CD4-positive, alpha-beta T cell (primary cell): ENCODE data around the gene EYA2. TPM values are rescaled to one million over a fixed set of nuclear protein-coding genes. Genes with fewer than 3 reads are reported as not detected.

Source experiments
- ATAC-seq: fragments of 200-7000 bp; cut with Tn5 transposase; one replicate; pipeline ENCODE4 v1.10.0; 2022; ENCODE audit warnings: mild to moderate bottlenecking; ENCODE audit not compliant: poor library complexity
- CTCF ChIA-PET: fragments of 350-600 bp; sonication (Branson Sonifier 250); formaldehyde crosslinking; loops from one replicate; lab custom pipeline; 2021; ENCODE audit warnings: antibody characterized with exemption, inconsistent platforms; lab: Charles Lee
- POLR2A ChIA-PET: fragments of 350-600 bp; sonication (Branson Sonifier 250); formaldehyde crosslinking; loops from one replicate; lab custom pipeline; 2021; ENCODE audit warnings: antibody characterized with exemption, inconsistent platforms; lab: Charles Lee
- DNase-seq, 14 experiments: peaks; one replicate each; pipeline ENCODE4 v3.0.0-alpha.2; 2013 to 2020; ENCODE audit warnings: mixed read lengths in 2 of 14
- H3K27ac ChIP-seq, 2 donors: one replicate each; pipeline versions ENCODE4 v1.5.1 to v1.7.0; 2013; ENCODE audit warnings: low read length in 2 of 2, low read depth in 1 of 2, mild to moderate bottlenecking in 1 of 2
- H3K27me3 ChIP-seq, 2 experiments: 1 replicate in 1 of 2; 2 replicates in 1 of 2; pipeline versions ENCODE4 v1.6.1 to v1.7.0; 2013; ENCODE audit warnings: low read length in 2 of 2, control low read depth in 1 of 2, mild to moderate bottlenecking in 1 of 2, moderate library complexity in 1 of 2; ENCODE audit not compliant: insufficient read depth in 2 of 2, control insufficient read depth in 1 of 2
- H3K36me3 ChIP-seq: one replicate; pipeline ENCODE4 v1.6.1; 2013; ENCODE audit warnings: low read length, control low read depth; ENCODE audit not compliant: insufficient read depth
- H3K4me1 ChIP-seq: one replicate; pipeline ENCODE4 v1.6.1; 2013; ENCODE audit warnings: low read length, control low read depth; ENCODE audit not compliant: insufficient read depth
- H3K4me3 ChIP-seq: one replicate; pipeline ENCODE4 v1.5.1; 2013; ENCODE audit warnings: mild to moderate bottlenecking, low read length, moderate library complexity
- H3K9me3 ChIP-seq, 2 experiments: 1 replicate in 1 of 2; 2 replicates in 1 of 2; pipeline versions ENCODE4 v1.6.1 to v1.7.0; 2013; ENCODE audit warnings: low read length in 2 of 2, mild to moderate bottlenecking in 2 of 2, control low read depth in 1 of 2, moderate library complexity in 1 of 2; ENCODE audit not compliant: control insufficient read depth in 1 of 2, insufficient read depth in 1 of 2
- H3K27ac Mint-ChIP-seq: one replicate; pipeline ENCODE4 v1.8.0; 2020; ENCODE audit warnings: mixed read lengths
- H3K27me3 Mint-ChIP-seq: one replicate; pipeline ENCODE4 v1.8.0; 2021; ENCODE audit warnings: mixed read lengths
- H3K36me3 Mint-ChIP-seq: one replicate; pipeline ENCODE4 v1.8.0; 2021; ENCODE audit warnings: low read depth, mixed read lengths
- H3K4me1 Mint-ChIP-seq: one replicate; pipeline ENCODE4 v1.8.0; 2021; ENCODE audit warnings: low read depth, mixed read lengths
- H3K4me3 Mint-ChIP-seq: one replicate; pipeline ENCODE4 v1.8.0; 2020; ENCODE audit warnings: mild to moderate bottlenecking, mixed read lengths
- H3K9me3 Mint-ChIP-seq: one replicate; pipeline ENCODE4 v1.8.0; 2020; ENCODE audit warnings: mixed read lengths
- CTCF ChIP-seq: fragments of 200-600 bp; IDR thresholded peaks from one replicate; pipeline ENCODE4 v1.8.0; 2022; ENCODE audit warnings: antibody characterized with exemption, mild to moderate bottlenecking
- intact Hi-C, 2 experiments: fragments of 100-400 bp; cut with DNase I in 1 of 2; cut with micrococcal nuclease in 1 of 2; formaldehyde crosslinking; loops; one replicate each; pipeline versions ENCODE4 v1.15.1 to v1.9.0; 2023 to 2025; cut with DNase I, micrococcal nuclease
- total RNA-seq, 174 experiments: library from RNA in 2 of 174; stranded (reverse) in 2 of 174; gene quantifications; one replicate each; pipeline ENCODE4 v1.2.3 and lab custom pipeline; 2021 to 2026

The EYA2 gene
- total RNA-seq, 2 experiments from 2014 or later, result not detected

GRCh38 chr20:46994341-46994740, 99.7 kb downstream of the EYA2 start:
- DNase-seq, result peak in 8 of 14 experiments; percentile 3 to 61 (median 5)
- Mint-ChIP-seq H3K4me3 (peak overlapping the region; percentile 69), H3K9me3 (no peaks in the 10 kb centered on the region), H3K27ac (no peak overlapping the region), H3K36me3 (no peaks in the 10 kb centered on the region), H3K27me3 (peaks cover 40% of the 10 kb centered on the region), H3K4me1 (peaks cover 13% of the 10 kb centered on the region)
- intact Hi-C loops, result no loop called here
- no peak for TF ChIP-seq CTCF
- H3K36me3 ChIP-seq, result no peaks in the 10 kb centered on the region
- CTCF ChIA-PET, result no interaction called here
- H3K27ac ChIP-seq, result no peak overlapping the region
- peak; percentile 44 for ATAC-seq
- peaks cover 5% of the 10 kb centered on the region for H3K4me1 ChIP-seq
- POLR2A ChIA-PET, result no interaction called here
- peak overlapping the region; percentile 44 for H3K4me3 ChIP-seq
- no peaks in the 10 kb centered on the region for H3K9me3 ChIP-seq
- peaks cover 0 to 2% of the 10 kb centered on the region in 2 experiments for H3K27me3 ChIP-seq

GRCh38 chr20:46995561-46996142, 101.0 kb downstream of the EYA2 start:
- Mint-ChIP-seq H3K4me3 (no peak overlapping the region), H3K27ac (no peak overlapping the region), H3K4me1 (peaks cover 13% of the 10 kb centered on the region), H3K27me3 (peaks cover 40% of the 10 kb centered on the region), H3K9me3 (no peaks in the 10 kb centered on the region), H3K36me3 (no peaks in the 10 kb centered on the region)
- ChIA-PET CTCF (no interaction called here), POLR2A (no interaction called here)
- Histone ChIP-seq H3K27me3 (peaks cover 0 to 2% of the 10 kb centered on the region in 2 experiments), H3K4me1 (no peaks in the 10 kb centered on the region), H3K4me3 (no peak overlapping the region), H3K27ac (no peak overlapping the region), H3K36me3 (no peaks in the 10 kb centered on the region), H3K9me3 (no peaks in the 10 kb centered on the region)
- ATAC-seq (no peak), DNase-seq (no peak)
- TF ChIP-seq CTCF, result no peak
- intact Hi-C loops, result no loop called here

GRCh38 chr20:46997187-46997586, 102.5 kb downstream of the EYA2 start:
- POLR2A ChIA-PET, result no interaction called here
- Mint-ChIP-seq H3K4me1 (peaks cover 13% of the 10 kb centered on the region), H3K4me3 (no peak overlapping the region), H3K27me3 (peaks cover 42% of the 10 kb centered on the region), H3K9me3 (no peaks in the 10 kb centered on the region), H3K36me3 (no peaks in the 10 kb centered on the region), H3K27ac (no peak overlapping the region)
- Histone ChIP-seq H3K36me3 (no peaks in the 10 kb centered on the region), H3K9me3 (peaks cover 0 to 4% of the 10 kb centered on the region in 2 experiments), H3K27ac (no peak overlapping the region), H3K4me3 (no peak overlapping the region), H3K27me3 (peaks cover 0 to 2% of the 10 kb centered on the region in 2 experiments), H3K4me1 (no peaks in the 10 kb centered on the region)
- intact Hi-C loops, result no loop called here
- CTCF ChIA-PET, result no interaction called here
- no peak for TF ChIP-seq CTCF
- ATAC-seq, result no peak
- no peak for DNase-seq
